Measurements from ENCODE around the gene BNIP5. TPM values are rescaled to one million over a fixed set of nuclear protein-coding genes. Genes with fewer than 3 reads are reported as not detected.

The BNIP5 gene
- total and polyA plus RNA-seq, 12 donors, result 0.04 to 0.11 TPM; not detected in 10

DNA sequence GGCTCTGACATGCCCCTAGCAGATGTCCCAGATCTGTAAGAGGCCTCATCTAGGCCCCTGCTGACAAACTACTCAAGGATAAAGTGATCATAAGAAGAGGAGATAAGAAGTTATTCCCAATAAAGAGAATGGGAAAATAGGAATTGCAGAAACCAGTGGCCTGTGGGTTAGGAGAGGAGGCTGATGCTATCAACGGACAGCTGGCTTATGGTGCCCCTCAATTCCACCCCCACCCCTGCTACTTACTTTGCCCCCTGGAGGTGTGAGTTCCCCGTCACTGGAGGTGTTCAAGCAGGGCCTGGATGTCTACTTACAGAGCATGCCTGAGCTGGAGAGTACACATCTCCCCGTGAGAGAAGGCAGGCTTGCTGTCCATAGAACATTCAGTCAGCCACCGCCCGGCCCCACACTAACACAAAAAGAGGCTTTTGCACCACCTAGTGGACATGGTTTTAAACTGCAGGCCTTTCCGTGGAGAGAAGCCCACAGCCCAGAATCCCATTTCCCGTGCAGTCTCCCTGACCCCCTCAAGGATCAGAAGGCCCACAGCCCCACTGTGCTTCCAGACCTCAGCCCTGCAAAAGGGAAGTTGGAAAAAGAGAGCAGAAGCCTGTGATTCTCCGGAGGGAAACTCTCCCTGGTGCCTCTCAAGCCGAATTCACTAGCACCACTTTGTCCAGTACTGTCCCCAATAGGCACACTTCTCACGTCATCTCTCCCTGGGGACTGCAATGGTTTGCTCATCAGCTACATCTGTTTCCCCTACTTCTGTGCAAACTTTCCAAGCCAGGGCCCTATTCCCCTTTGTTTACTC is 23.8 kb upstream of the BNIP5 start:
- Histone ChIP-seq H3K36me3 (replicated peaks in 1 of 2) (no peaks in the 10 kb centered on the region), H3K4me3 (no peak overlapping the region), H3K27me3 (no peaks in the 10 kb centered on the region), H3K9me3 (replicated peaks in 1 of 3) (no peaks in the 10 kb centered on the region), H3K27ac (no peak overlapping the region), H3K4me1 (replicated peaks in 1 of 2) (peaks cover 0 to 8% of the 10 kb centered on the region in 2 donors)
- TF ChIP-seq, protein P1, sequence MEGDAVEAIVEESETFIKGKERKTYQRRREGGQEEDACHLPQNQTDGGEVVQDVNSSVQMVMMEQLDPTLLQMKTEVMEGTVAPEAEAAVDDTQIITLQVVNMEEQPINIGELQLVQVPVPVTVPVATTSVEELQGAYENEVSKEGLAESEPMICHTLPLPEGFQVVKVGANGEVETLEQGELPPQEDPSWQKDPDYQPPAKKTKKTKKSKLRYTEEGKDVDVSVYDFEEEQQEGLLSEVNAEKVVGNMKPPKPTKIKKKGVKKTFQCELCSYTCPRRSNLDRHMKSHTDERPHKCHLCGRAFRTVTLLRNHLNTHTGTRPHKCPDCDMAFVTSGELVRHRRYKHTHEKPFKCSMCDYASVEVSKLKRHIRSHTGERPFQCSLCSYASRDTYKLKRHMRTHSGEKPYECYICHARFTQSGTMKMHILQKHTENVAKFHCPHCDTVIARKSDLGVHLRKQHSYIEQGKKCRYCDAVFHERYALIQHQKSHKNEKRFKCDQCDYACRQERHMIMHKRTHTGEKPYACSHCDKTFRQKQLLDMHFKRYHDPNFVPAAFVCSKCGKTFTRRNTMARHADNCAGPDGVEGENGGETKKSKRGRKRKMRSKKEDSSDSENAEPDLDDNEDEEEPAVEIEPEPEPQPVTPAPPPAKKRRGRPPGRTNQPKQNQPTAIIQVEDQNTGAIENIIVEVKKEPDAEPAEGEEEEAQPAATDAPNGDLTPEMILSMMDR (IDR thresholded peaks at IDR 0.05), result peak; percentile 79 to 91 (median 86)
- TF ChIP-seq POLR2A (IDR thresholded peaks at IDR 0.05), result no peak
- WGBS, 4 donors, result 18 to 37% (median 26%) methylated on average over 5 to 10 of the region's 10 CpGs
- peak; percentile 73 to 93 (median 86) for DNase-seq
- intact Hi-C loops (cut with DNase I), result loop anchor here (2.0 to 10.0 kb wide), 2 partner anchors 22 to 226 kb away; partner anchors contain the start of gene MAPK13 (in 1 of the 2)

DNA sequence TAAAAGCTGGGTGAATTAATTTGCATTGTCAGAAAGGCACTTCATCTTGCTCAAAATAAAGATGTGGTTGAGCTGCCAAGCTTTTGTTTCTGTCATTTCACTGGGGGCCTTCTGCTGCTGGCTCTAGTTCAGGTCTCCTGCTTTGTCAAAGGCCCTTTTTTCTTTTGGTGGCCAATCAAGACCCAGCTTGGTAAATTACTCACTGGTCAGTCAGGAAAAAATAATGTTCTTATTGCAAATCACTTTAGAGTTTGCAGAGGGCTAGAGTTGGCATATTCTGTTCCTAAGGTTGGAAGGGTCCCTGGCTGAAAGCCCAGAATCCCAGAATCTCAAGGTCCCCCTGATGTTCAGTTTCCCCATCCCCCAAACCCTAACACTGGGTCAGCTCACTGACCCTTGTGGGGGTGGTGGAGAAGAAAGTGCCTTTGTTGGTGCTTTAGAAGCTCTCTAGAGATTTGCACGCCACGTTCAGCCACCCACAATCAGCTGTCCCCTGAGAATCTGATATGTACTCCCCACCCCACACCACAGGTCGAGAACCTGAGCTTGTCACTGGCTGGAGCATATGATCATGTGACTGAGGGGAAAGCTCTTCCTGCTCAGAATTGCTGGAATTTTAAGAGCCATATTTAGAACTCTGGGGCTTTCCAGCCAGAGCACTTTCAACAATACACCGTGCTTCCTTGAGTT is 21.7 kb upstream of the BNIP5 start:
- H3K4me3 ChIP-seq, result no peak overlapping the region
- H3K36me3 ChIP-seq (replicated peaks in 1 of 2), result no peaks in the 10 kb centered on the region
- DNase-seq, result peak in 1 of 7 donors; percentile 45
- H3K27me3 ChIP-seq, result no peaks in the 10 kb centered on the region
- intact Hi-C loops (cut with DNase I), result loop anchor here (5.0 to 10.0 kb wide), 2 partner anchors 56 to 64 kb away; no protein-coding TSS in a partner anchor
- peak overlapping the region in 2 of 5 donors; percentile 51 to 65 for H3K27ac ChIP-seq
- TF ChIP-seq, protein P1 (IDR thresholded peaks at IDR 0.05), result no peak
- TF ChIP-seq POLR2A (IDR thresholded peaks at IDR 0.05), result no peak
- H3K4me1 ChIP-seq (replicated peaks in 1 of 2), result peaks cover 0 to 8% of the 10 kb centered on the region in 2 donors
- H3K9me3 ChIP-seq (replicated peaks in 1 of 3), result no peaks in the 10 kb centered on the region
- WGBS, 4 donors, result 43 to 73% (median 66%) methylated on average over 4 of the region's 4 CpGs

DNA sequence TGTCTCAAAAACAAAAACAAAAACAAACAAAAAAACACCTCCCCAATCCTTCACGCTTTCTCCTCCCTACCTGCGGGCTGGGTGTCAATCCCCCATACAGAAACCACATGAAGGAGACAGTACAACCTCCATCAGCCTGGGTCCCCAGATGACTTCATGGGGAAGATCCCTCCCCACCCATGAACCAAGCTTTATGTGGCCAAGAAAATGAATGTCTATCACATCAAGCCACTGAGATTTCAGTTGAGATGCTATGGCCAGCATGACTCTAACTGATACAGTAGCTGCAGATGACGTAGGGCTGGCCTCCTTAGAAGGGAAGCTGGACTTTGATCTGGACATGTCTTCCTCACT is 21.2 kb upstream of the BNIP5 start:
- H3K9me3 ChIP-seq (replicated peaks in 1 of 3), result no peaks in the 10 kb centered on the region
- H3K4me1 ChIP-seq (replicated peaks in 1 of 2), result peaks cover 0 to 8% of the 10 kb centered on the region in 2 donors
- H3K27me3 ChIP-seq, result no peaks in the 10 kb centered on the region
- DNase-seq, result no peak
- TF ChIP-seq, protein P1 (IDR thresholded peaks at IDR 0.05), result no peak
- no peak for TF ChIP-seq POLR2A (IDR thresholded peaks at IDR 0.05)
- H3K36me3 ChIP-seq (replicated peaks in 1 of 2), result no peaks in the 10 kb centered on the region
- no peak overlapping the region for H3K4me3 ChIP-seq
- peak overlapping the region in 1 of 5 donors; percentile 65 for H3K27ac ChIP-seq
- intact Hi-C loops (cut with DNase I), result loop anchor here (5.0 to 10.0 kb wide), 2 partner anchors 56 to 63 kb away; no protein-coding TSS in a partner anchor
- 82 to 88% (median 84%) methylated on average over 3 of the region's 3 CpGs for WGBS, 4 donors

DNA sequence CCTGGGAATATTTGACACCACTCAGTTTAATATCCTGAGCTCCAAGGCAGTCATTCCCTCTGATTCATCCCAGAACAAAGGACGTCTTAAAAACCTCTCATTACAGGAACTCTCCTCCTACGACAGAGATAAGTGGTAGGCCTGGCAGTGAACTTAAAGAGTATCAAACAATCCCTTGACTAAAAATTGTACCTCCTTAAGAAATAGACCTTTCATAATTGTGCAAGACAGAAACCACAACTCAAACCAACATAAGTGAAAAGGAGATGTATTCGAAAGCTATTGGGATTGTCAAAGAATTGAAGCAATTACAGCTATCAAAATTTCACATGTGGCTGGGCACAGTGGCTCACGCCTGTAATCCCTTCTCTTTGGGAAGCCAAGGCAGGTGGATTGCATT is 19.1 kb upstream of the BNIP5 start:
- Histone ChIP-seq H3K4me3 (no peak overlapping the region), H3K27me3 (no peaks in the 10 kb centered on the region), H3K27ac (no peak overlapping the region), H3K36me3 (replicated peaks in 1 of 2) (no peaks in the 10 kb centered on the region), H3K4me1 (replicated peaks in 1 of 2) (peaks cover 0 to 20% of the 10 kb centered on the region in 2 donors), H3K9me3 (replicated peaks in 1 of 3) (no peaks in the 10 kb centered on the region)
- DNase-seq, result no peak
- 65 to 72% (median 68%) methylated on average over 4 of the region's 4 CpGs for WGBS, 4 donors
- TF ChIP-seq POLR2A (IDR thresholded peaks at IDR 0.05), result no peak
- TF ChIP-seq, protein P1 (IDR thresholded peaks at IDR 0.05), result no peak
- intact Hi-C loops (cut with DNase I), result loop anchor here (5.0 to 10.0 kb wide), 2 partner anchors 54 to 61 kb away; no protein-coding TSS in a partner anchor
